ENCODE data around the gene BACH2.

DNA sequence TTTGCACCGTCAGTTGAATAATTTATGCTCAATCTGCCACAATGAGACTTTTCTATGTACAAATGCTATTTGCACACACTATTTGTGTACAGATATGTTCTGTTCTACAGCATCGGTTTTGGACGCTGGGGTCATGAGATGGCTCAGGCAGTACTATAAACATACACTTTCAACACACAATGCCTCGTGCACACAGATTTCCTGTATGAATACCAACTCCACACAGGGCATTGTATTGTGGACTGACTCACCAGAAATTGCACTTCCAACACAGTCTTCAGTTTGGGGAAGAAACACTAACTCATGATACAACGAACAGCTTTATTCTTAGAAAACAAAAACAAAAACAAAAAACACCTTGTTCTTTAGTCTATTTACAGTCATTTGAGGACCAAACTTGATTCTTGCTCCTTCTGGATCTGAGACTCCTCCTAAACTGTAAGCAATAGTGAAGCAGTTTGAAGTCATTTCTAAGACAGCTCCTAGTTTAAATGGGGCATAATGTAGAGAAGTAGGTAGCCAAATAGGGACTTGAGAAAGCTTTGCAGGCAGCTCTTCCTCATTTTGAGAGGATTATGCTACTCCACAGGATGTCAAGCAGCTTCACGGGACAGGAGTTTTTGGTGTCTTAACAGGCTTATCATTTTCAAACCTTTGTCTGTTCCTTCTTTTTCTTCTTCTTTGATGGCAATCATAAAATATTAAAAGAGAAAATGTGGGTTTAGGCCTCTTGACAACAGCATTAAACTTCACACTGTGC, 368.7 kb downstream of the BACH2 start:
- no peak for TF ChIP-seq EZH2 (IDR thresholded peaks at IDR 0.05; ENCODE audit: low read length, missing control alignments)
- TF ChIP-seq, protein P1, sequence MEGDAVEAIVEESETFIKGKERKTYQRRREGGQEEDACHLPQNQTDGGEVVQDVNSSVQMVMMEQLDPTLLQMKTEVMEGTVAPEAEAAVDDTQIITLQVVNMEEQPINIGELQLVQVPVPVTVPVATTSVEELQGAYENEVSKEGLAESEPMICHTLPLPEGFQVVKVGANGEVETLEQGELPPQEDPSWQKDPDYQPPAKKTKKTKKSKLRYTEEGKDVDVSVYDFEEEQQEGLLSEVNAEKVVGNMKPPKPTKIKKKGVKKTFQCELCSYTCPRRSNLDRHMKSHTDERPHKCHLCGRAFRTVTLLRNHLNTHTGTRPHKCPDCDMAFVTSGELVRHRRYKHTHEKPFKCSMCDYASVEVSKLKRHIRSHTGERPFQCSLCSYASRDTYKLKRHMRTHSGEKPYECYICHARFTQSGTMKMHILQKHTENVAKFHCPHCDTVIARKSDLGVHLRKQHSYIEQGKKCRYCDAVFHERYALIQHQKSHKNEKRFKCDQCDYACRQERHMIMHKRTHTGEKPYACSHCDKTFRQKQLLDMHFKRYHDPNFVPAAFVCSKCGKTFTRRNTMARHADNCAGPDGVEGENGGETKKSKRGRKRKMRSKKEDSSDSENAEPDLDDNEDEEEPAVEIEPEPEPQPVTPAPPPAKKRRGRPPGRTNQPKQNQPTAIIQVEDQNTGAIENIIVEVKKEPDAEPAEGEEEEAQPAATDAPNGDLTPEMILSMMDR (conservative IDR thresholded peaks at IDR 0.05 in 1 of 2, IDR thresholded peaks at IDR 0.05 in 1 of 2; ENCODE audit: low read depth in 1 of 2, low read length in 2 of 2), result no peak

Measured in fibroblast of lung (primary cell).